ENCODE measurements around the gene SLC35G3. TPM values are rescaled to one million over a fixed set of nuclear protein-coding genes. Genes with fewer than 3 reads are reported as not detected.

SLC35G3 gene
- polyA plus RNA-seq, 1 donor from 2014 or later = not detected

GRCh38 chr17:35218915-35219314 is 24.7 kb upstream of the SLC35G3 start:
- H3K9me3 ChIP-seq (ENCODE audit: low read length) = no peaks in the 10 kb centered on the region
- no peaks in the 10 kb centered on the region for H3K36me3 ChIP-seq (ENCODE audit: insufficient read depth, low read length)
- no peaks in the 10 kb centered on the region for H3K79me2 ChIP-seq (replicated peaks; ENCODE audit: insufficient read depth, low read length)
- no peaks in the 10 kb centered on the region for H3F3A ChIP-seq (ENCODE audit: insufficient read depth, low read length, poor library complexity, severe bottlenecking)
- no peaks in the 10 kb centered on the region for H3K9me2 ChIP-seq (ENCODE audit: insufficient read depth, low read length)
- TF ChIP-seq EZH2 (IDR thresholded peaks at IDR 0.05; ENCODE audit: borderline replicate concordance, insufficient read depth, low read length, poor library complexity, severe bottlenecking) (no peak), MXI1 (conservative IDR thresholded peaks at IDR 0.05; ENCODE audit: poor library complexity, severe bottlenecking) (no peak), TAF1 (IDR thresholded peaks at IDR 0.05; ENCODE audit: low read depth) (no peak), SMC3 (conservative IDR thresholded peaks at IDR 0.05; ENCODE audit: poor library complexity) (no peak), CTCF (IDR thresholded peaks at IDR 0.05; ENCODE audit: poor library complexity, severe bottlenecking) (no peak), EP300 (conservative IDR thresholded peaks at IDR 0.05; ENCODE audit: poor library complexity, severe bottlenecking) (no peak)
- TF ChIP-seq, protein P1, sequence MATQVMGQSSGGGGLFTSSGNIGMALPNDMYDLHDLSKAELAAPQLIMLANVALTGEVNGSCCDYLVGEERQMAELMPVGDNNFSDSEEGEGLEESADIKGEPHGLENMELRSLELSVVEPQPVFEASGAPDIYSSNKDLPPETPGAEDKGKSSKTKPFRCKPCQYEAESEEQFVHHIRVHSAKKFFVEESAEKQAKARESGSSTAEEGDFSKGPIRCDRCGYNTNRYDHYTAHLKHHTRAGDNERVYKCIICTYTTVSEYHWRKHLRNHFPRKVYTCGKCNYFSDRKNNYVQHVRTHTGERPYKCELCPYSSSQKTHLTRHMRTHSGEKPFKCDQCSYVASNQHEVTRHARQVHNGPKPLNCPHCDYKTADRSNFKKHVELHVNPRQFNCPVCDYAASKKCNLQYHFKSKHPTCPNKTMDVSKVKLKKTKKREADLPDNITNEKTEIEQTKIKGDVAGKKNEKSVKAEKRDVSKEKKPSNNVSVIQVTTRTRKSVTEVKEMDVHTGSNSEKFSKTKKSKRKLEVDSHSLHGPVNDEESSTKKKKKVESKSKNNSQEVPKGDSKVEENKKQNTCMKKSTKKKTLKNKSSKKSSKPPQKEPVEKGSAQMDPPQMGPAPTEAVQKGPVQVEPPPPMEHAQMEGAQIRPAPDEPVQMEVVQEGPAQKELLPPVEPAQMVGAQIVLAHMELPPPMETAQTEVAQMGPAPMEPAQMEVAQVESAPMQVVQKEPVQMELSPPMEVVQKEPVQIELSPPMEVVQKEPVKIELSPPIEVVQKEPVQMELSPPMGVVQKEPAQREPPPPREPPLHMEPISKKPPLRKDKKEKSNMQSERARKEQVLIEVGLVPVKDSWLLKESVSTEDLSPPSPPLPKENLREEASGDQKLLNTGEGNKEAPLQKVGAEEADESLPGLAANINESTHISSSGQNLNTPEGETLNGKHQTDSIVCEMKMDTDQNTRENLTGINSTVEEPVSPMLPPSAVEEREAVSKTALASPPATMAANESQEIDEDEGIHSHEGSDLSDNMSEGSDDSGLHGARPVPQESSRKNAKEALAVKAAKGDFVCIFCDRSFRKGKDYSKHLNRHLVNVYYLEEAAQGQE (IDR thresholded peaks at IDR 0.05; ENCODE audit: borderline replicate concordance) = no peak
- no peak overlapping the region for H3K9ac ChIP-seq (ENCODE audit: low read length)
- H3K27me3 ChIP-seq (ENCODE audit: insufficient read depth, low read depth, low read length) = no peaks in the 10 kb centered on the region
- no peak overlapping the region for H2AFZ ChIP-seq (ENCODE audit: low read depth, low read length)
- no peak overlapping the region for H3K4me3 ChIP-seq (ENCODE audit: low read length)
- no peak overlapping the region for H3K4me2 ChIP-seq (ENCODE audit: low read length)
- no peak overlapping the region for H3K27ac ChIP-seq (ENCODE audit: low read length)
- H4K20me1 ChIP-seq (ENCODE audit: insufficient read depth) = no peaks in the 10 kb centered on the region

GRCh38 chr17:35217107-35217506 is 22.9 kb upstream of the SLC35G3 start:
- no peaks in the 10 kb centered on the region for H3K79me2 ChIP-seq (replicated peaks; ENCODE audit: insufficient read depth, low read length)
- no peak overlapping the region for H3K27ac ChIP-seq (ENCODE audit: low read length)
- H3K36me3 ChIP-seq (ENCODE audit: insufficient read depth, low read length) = no peaks in the 10 kb centered on the region
- H3K9ac ChIP-seq (ENCODE audit: low read length) = no peak overlapping the region
- H3K9me3 ChIP-seq (ENCODE audit: low read length) = no peaks in the 10 kb centered on the region
- no peak overlapping the region for H3K4me3 ChIP-seq (ENCODE audit: low read length)
- no peak for TF ChIP-seq MXI1 (conservative IDR thresholded peaks at IDR 0.05; ENCODE audit: poor library complexity, severe bottlenecking)
- TF ChIP-seq EZH2 (IDR thresholded peaks at IDR 0.05; ENCODE audit: borderline replicate concordance, insufficient read depth, low read length, poor library complexity, severe bottlenecking) = no peak
- no peak for TF ChIP-seq SMC3 (conservative IDR thresholded peaks at IDR 0.05; ENCODE audit: poor library complexity)
- TF ChIP-seq CTCF (IDR thresholded peaks at IDR 0.05; ENCODE audit: poor library complexity, severe bottlenecking) = no peak
- TF ChIP-seq EP300 (conservative IDR thresholded peaks at IDR 0.05; ENCODE audit: poor library complexity, severe bottlenecking) = no peak
- TF ChIP-seq, protein P1 (IDR thresholded peaks at IDR 0.05; ENCODE audit: borderline replicate concordance) = no peak
- TF ChIP-seq POLR2AphosphoS5 (IDR thresholded peaks at IDR 0.05) = no peak
- TF ChIP-seq RAD21 (conservative IDR thresholded peaks at IDR 0.05) = no peak
- no peak for TF ChIP-seq TAF1 (IDR thresholded peaks at IDR 0.05; ENCODE audit: low read depth)
- H3F3A ChIP-seq (ENCODE audit: insufficient read depth, low read length, poor library complexity, severe bottlenecking) = no peaks in the 10 kb centered on the region
- H2AFZ ChIP-seq (ENCODE audit: low read depth, low read length) = no peak overlapping the region
- H4K20me1 ChIP-seq (ENCODE audit: insufficient read depth) = no peaks in the 10 kb centered on the region
- no peaks in the 10 kb centered on the region for H3K27me3 ChIP-seq (ENCODE audit: insufficient read depth, low read depth, low read length)
- H3K4me2 ChIP-seq (ENCODE audit: low read length) = no peak overlapping the region
- H3K9me2 ChIP-seq (ENCODE audit: insufficient read depth, low read length) = no peaks in the 10 kb centered on the region

All from neural cell (in vitro differentiated cells).